Measurements from ENCODE around the gene MTHFR. TPM values are rescaled to one million over a fixed set of nuclear protein-coding genes. Genes with fewer than 3 reads are reported as not detected.
A peak's percentile ranks its signal among the peaks of the same experiment; 100 is the strongest.

The MTHFR gene
- total RNA-seq, 2 donors from 2014 or later, result 25.7 to 30.4 TPM

DNA sequence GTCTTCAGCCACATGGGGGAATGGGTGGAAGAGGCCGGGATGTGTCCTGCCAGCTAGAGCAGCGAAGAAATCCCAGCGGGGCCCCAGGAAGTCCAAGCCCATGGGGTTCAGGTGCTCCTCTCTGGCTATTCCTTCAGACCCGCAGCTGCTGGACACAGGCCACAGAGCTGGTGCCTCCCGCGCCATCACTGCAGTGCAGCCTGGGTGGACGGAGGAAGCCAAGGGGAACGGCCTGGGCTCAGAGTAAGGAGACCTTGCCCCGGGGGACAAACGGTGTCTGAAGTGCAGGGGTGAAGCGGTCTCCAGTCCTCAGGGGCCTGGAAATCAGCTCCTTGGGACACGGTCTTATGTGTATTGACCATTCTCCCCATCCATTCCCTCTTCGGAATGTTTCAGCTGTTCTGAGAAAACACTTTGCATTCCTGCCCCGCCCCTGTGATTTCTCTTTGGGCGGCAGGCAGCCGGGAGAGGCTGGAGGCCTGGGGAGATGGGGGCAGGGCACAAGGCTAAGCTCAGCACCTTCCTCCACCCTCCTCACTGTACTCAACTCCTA, 18.4 kb downstream of the MTHFR start:
- Mint-ChIP-seq H3K36me3 (no peaks in the 10 kb centered on the region), H3K27me3 (no peaks in the 10 kb centered on the region), H3K4me1 (ENCODE audit: low read depth in 2 of 2) (peaks cover 0 to 10% of the 10 kb centered on the region in 2 donors), H3K27ac (no peak overlapping the region), H3K4me3 (no peak overlapping the region), H3K9me3 (no peaks in the 10 kb centered on the region)
- DNase-seq (ENCODE audit: low spot score) (no peak), ATAC-seq (no peak)

DNA sequence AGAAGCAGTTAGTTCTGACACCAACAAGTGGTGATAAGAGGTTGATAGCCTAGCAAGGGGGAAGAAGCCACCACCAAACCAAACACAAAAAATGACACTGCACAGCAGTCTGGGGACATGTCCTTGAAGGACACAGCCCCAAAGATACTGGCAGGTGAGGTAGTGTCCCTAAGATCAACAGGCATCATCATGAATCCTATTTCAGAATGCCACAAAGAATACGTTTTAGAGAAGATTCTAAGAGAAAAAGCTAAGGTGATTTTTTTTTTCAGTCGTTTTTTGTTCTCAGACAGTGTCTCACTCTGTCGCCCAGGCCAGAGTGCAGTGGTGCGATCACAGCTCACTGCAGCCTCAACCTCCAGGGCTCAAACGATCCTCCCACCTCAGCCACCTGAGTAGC, 19.6 kb downstream of the MTHFR start:
- H3K27ac Mint-ChIP-seq, result no peak overlapping the region
- ATAC-seq, result no peak
- H3K27me3 Mint-ChIP-seq, result no peaks in the 10 kb centered on the region
- H3K4me1 Mint-ChIP-seq (ENCODE audit: low read depth in 2 of 2), result peaks cover 0 to 7% of the 10 kb centered on the region in 2 donors
- no peaks in the 10 kb centered on the region for H3K9me3 Mint-ChIP-seq
- DNase-seq (ENCODE audit: low spot score), result no peak
- H3K4me3 Mint-ChIP-seq, result no peak overlapping the region
- no peaks in the 10 kb centered on the region for H3K36me3 Mint-ChIP-seq

DNA sequence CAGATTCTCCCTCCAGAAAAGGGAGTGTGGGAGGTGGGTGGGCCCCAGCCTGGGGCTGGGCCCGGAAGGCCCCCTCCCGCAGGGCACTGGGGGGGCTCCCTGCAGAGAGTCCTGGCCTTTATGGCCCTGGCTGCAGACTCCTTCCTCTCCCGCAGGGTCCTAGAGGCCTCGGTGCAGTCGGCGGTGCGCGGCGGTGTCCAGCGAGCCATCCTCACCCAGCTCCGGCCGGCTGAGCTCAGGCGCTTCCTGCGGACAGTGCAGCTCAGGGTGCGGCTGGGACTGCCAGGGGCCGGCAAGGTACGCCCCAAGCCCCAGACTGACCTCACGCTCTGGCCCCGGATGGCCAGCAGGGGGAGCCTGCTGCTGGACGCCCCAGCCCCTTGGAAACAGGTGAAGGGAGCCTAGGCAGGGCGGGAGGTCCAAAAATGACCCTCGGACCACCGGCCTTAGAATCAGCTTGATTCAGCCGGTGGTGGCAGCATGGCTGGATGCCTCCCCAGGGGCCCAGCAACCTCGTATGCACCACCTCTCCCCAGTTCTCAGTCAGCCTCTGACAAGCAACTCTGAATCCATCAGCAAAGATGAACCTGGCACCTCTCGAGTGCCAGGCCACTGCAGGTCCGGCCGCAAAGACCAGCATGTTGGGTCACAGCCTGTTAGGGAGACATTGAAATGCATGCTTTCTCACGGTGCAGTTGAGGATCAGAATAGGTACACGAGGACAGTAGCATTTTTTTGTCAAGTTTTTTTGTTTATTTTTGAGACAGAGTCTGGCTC, 20.6 kb downstream of the MTHFR start:
- Mint-ChIP-seq H3K4me3 (peak overlapping the region; percentile 39), H3K36me3 (no peaks in the 10 kb centered on the region)

DNA sequence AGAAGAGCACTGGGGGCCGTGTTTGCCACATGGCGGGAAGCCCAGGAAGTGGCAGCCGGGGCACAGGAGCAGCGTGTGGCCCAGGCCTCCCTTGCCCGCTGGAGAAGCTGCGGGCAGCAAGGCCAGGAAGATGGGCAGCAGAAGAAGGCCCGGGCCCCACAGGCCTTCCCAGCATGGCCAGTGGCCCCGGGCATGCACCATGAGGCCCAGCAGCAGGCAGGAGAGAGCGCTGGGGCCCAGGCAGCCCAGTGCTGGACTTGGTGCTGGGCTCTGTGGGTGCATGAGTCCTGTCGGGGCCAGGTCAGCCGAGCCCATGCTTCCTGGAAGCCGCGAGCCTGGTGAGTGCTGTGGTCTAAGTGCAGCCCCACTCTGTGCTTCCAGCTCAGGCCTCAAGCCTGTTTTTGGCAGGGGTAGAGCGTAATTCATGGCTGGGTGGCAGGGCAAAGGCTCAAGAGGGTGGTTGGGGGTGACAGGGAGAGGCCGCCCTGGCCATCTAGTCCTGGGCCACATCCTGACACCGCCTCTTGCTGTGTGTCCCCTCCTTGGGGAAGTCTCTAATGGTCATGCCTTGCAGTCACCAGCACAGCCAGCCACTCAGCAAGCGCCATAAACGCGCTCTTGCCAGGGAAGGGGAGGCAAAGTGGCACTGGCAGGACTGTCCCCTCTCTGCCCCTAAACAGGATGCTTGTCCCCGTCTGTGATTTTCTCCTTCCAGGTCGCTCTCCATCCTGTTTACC, 21.3 kb downstream of the MTHFR start:
- ATAC-seq (peak in 1 of 2 donors; percentile 22), DNase-seq (ENCODE audit: low spot score) (no peak)
- no peak overlapping the region for H3K4me3 Mint-ChIP-seq
- peaks cover 4 to 10% of the 10 kb centered on the region in 2 donors for H3K4me1 Mint-ChIP-seq (ENCODE audit: low read depth in 2 of 2)
- no peaks in the 10 kb centered on the region for H3K27me3 Mint-ChIP-seq
- H3K36me3 Mint-ChIP-seq, result no peaks in the 10 kb centered on the region
- no peaks in the 10 kb centered on the region for H3K9me3 Mint-ChIP-seq
- peak overlapping the region in 1 of 2 donors; percentile 17 for H3K27ac Mint-ChIP-seq

More for the DNA sequence above, 20.6 kb downstream of the MTHFR start:
- ATAC-seq, result peak; percentile 79 to 85
- Mint-ChIP-seq H3K27ac (peak overlapping the region in 1 of 2 donors; percentile 17), H3K27me3 (no peaks in the 10 kb centered on the region), H3K4me1 (ENCODE audit: low read depth in 2 of 2) (peaks cover 4 to 10% of the 10 kb centered on the region in 2 donors), H3K9me3 (no peaks in the 10 kb centered on the region)
- no peak for DNase-seq (ENCODE audit: low spot score)

DNA sequence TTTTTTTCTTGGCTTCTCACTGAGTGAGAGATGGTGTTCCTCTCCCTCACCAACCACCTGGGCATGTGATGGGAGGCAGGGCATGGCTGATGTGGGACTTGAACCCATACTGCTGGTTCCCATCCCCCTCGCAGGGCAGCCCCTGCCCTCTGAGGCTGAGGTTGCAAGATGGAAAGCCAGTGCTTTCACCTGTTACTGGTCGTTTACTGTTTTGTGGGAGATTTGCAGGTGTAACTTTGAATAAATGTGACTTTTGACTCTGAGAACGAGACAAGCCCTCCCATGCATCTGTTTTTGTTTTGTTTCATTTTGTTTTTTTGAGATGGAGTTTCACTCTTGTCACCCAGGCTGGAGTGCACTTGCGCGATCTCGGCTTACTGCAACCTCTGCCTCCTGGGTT, 22.2 kb downstream of the MTHFR start:
- no peak overlapping the region for H3K4me3 Mint-ChIP-seq
- peaks cover 4 to 10% of the 10 kb centered on the region in 2 donors for H3K4me1 Mint-ChIP-seq (ENCODE audit: low read depth in 2 of 2)
- DNase-seq (ENCODE audit: low spot score) (no peak), ATAC-seq (no peak)
- no peaks in the 10 kb centered on the region for H3K36me3 Mint-ChIP-seq
- H3K9me3 Mint-ChIP-seq, result no peaks in the 10 kb centered on the region
- H3K27ac Mint-ChIP-seq, result no peak overlapping the region
- no peaks in the 10 kb centered on the region for H3K27me3 Mint-ChIP-seq

DNA sequence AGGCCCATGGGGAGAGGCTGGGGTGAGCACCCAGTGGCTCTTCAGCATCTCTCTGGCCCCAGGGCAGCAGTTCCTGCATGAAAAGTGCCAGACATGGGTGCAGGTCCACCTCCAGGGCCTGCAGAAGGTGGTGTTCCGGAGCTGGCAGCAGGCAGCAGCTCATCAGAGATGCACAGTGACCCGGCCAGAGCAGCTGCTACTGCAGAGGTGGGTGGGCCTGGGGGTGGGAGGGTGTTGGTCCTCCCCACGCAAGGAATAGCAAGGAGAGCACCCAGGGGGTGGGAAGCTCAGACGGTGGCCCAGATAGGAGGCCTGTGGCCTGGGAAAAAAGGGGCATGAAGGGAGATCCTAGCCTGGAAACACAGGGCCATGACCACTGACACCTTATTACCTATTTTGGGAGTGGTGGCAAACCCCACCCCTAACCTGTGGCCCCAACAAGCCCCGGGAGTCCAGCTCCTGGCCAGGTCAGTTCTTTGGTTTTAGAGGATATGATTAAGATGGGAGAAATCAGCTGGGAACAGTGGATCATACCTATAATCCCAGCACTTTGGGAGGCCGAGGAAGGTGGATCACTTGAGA, 23.5 kb downstream of the MTHFR start:
- H3K9me3 Mint-ChIP-seq, result no peaks in the 10 kb centered on the region
- no peaks in the 10 kb centered on the region for H3K36me3 Mint-ChIP-seq
- H3K4me1 Mint-ChIP-seq (ENCODE audit: low read depth in 2 of 2), result peaks cover 4 to 10% of the 10 kb centered on the region in 2 donors
- no peak for DNase-seq (ENCODE audit: low spot score)
- no peaks in the 10 kb centered on the region for H3K27me3 Mint-ChIP-seq
- H3K27ac Mint-ChIP-seq, result no peak overlapping the region
- H3K4me3 Mint-ChIP-seq, result no peak overlapping the region
- no peak for ATAC-seq

DNA sequence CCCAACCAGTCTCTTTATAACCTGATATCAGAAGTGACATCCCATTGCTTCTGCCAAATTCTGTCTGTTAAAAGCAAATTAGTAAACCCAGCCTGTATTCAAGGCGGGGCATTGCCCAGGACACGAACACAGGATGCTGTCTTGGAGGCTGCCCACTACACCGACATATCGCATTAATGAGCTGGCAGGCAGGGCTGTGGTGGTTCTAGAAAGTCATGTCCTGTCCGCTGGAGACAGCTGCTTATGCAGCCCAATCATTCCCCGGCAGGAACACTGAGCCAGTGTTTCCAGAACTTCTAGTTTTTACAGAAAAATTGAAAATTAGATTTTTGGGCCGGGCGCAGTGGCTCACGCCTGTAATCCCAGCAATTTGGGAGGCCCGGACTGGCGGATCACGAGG, 24.5 kb downstream of the MTHFR start:
- Mint-ChIP-seq H3K9me3 (no peaks in the 10 kb centered on the region), H3K27ac (no peak overlapping the region), H3K27me3 (no peaks in the 10 kb centered on the region), H3K4me3 (no peak overlapping the region), H3K36me3 (no peaks in the 10 kb centered on the region), H3K4me1 (ENCODE audit: low read depth in 2 of 2) (peaks cover 4 to 10% of the 10 kb centered on the region in 2 donors)
- DNase-seq (ENCODE audit: low spot score) (no peak), ATAC-seq (no peak)

DNA sequence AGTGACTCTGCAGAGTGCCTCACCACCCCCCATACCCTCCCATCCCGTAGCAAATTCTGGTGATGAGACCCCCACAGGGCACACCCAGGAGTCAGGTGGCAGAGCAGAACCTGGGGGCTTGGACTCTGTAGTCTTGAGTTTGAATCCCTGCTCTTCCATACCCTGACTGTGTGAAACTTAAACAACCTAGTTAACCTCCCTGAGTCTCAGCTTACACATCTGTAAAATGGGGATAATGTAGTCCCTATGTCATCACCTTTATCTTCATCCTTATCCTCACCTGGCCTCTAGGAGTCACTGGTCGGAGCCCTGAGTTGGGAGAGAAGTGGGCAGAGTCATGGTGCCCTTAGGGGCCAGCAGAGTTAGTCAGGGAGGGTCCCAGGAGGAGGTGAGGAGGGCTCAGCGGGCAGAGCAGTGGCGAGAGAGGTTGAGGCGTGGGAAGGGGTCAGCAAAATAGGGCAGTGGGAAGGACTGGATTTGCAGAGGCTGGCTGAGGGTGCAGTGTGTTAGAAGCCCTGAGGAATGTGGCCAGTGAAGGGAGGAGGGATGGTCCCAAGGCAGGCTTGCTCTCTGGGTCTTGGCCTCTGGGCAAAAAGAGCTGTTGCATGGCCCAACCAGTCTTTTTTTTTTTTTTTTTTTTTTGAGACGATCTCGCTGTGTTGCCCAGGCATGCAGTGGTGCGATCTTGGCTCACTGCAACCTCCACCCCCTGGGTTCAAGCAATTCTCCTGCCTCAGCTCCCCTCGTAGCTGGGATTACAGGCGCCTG, 25.2 kb downstream of the MTHFR start:
- DNase-seq (ENCODE audit: low spot score), result no peak

DNA sequence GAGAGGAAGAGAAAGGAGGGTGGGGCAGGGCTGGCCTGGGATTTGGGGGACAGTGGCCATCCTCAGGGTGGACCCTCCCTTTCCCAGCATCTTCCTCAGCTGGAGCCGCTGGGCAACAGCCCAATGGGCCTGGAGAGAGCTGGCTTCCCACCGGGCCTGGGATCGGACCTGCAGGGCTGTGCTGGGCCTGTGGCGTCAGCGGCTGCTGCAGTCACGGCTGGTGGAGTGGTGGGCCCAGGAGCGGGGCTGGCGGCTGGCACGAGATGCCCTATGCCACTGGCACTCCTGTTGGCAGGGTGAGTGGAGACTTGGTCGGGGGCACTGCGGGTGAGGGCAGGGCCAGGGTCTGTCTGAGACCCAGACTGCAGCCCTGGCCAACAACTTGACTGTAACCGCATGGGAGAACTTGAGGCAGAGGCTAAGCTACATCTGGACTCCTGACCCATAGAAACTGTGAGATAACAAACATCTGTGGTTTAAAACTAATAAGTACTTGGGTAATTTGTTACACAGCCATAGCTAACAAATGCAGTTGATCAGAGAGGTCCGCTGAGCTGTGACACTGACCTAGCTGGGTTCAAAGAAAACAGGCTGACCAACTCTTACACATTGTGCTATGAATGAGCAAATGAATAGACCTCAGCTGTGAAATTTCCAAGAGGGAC, 25.9 kb downstream of the MTHFR start:
- no peak overlapping the region for H3K4me3 Mint-ChIP-seq
- no peaks in the 10 kb centered on the region for H3K9me3 Mint-ChIP-seq
- ATAC-seq, result peak in 1 of 2 donors; percentile 13
- H3K27me3 Mint-ChIP-seq, result no peaks in the 10 kb centered on the region
- DNase-seq (ENCODE audit: low spot score), result no peak
- no peaks in the 10 kb centered on the region for H3K36me3 Mint-ChIP-seq
- H3K27ac Mint-ChIP-seq, result no peak overlapping the region
- peaks cover 3 to 4% of the 10 kb centered on the region in 2 donors for H3K4me1 Mint-ChIP-seq (ENCODE audit: low read depth in 2 of 2)

More for the DNA sequence above, 25.2 kb downstream of the MTHFR start:
- Mint-ChIP-seq H3K27me3 (no peaks in the 10 kb centered on the region), H3K4me3 (no peak overlapping the region), H3K27ac (no peak overlapping the region), H3K36me3 (no peaks in the 10 kb centered on the region), H3K9me3 (no peaks in the 10 kb centered on the region), H3K4me1 (ENCODE audit: low read depth in 2 of 2) (peaks cover 4 to 9% of the 10 kb centered on the region in 2 donors)
- ATAC-seq, result no peak

DNA sequence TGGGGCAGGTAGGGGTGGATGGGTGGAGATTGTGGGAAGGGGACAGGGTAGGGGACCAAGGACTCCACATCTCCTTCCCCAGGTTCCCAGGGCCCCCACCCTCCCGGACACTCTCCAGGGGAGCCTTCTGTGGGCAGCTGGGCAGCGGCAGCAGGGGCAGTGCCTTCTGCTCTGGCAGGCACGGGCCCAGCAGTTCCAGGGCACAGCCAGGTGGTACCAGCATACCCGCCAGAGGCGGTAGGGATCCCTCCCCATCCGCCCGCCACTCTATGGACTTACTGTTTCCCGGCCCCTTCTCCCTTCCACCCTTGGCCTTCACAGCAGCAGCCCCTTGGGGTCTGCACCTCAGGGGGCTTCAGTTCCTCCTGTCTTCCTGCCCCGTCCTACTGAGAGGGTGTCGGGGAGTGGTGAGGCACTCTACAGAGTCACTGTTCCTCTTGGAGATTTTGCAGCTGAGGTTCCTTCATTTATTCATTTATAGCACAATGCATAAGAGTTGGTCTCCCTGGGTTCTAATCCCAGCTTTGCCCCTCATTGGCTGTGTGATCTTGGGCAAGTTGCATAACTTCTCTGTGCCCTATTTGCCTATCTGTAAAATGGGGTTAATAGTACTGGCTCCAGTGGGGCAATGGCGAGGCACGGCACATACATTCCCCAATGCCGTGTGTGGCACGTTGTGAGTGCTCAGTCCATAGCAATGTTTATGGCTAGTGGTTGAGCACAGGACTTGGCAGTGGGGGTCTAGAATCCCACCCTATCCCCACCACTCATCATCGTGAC, 26.7 kb downstream of the MTHFR start:
- ATAC-seq, result no peak
- DNase-seq (ENCODE audit: low spot score), result no peak
- peaks cover 3 to 4% of the 10 kb centered on the region in 2 donors for H3K4me1 Mint-ChIP-seq (ENCODE audit: low read depth in 2 of 2)
- H3K27me3 Mint-ChIP-seq, result no peaks in the 10 kb centered on the region
- no peaks in the 10 kb centered on the region for H3K9me3 Mint-ChIP-seq
- H3K27ac Mint-ChIP-seq, result no peak overlapping the region
- H3K36me3 Mint-ChIP-seq, result no peaks in the 10 kb centered on the region
- H3K4me3 Mint-ChIP-seq, result no peak overlapping the region

DNA sequence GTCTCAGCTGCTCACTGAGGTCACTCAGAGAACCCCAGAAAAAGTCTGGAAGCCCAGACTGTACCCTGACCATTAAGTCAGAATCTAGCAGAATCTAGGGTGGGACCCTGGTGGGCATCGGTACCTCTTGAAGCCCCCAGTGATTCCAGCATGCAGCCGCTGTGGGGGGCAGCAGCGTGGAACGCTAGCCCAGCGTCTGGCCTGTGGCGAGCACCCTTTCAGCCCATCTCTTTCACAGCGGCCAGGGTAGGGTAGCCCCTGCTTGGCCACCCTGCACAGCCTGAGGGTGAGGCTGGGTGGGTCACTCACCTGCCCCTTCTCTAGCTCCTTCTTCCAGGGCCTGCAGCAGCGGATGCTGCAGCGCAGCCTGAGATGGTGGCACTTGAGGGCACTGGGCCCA, 27.4 kb downstream of the MTHFR start:
- H3K27me3 Mint-ChIP-seq, result no peaks in the 10 kb centered on the region
- H3K9me3 Mint-ChIP-seq, result no peaks in the 10 kb centered on the region
- DNase-seq (ENCODE audit: low spot score) (no peak), ATAC-seq (peak in 1 of 2 donors; percentile 33)
- H3K27ac Mint-ChIP-seq, result no peak overlapping the region
- no peaks in the 10 kb centered on the region for H3K36me3 Mint-ChIP-seq
- peaks cover 3 to 4% of the 10 kb centered on the region in 2 donors for H3K4me1 Mint-ChIP-seq (ENCODE audit: low read depth in 2 of 2)
- H3K4me3 Mint-ChIP-seq, result no peak overlapping the region

DNA sequence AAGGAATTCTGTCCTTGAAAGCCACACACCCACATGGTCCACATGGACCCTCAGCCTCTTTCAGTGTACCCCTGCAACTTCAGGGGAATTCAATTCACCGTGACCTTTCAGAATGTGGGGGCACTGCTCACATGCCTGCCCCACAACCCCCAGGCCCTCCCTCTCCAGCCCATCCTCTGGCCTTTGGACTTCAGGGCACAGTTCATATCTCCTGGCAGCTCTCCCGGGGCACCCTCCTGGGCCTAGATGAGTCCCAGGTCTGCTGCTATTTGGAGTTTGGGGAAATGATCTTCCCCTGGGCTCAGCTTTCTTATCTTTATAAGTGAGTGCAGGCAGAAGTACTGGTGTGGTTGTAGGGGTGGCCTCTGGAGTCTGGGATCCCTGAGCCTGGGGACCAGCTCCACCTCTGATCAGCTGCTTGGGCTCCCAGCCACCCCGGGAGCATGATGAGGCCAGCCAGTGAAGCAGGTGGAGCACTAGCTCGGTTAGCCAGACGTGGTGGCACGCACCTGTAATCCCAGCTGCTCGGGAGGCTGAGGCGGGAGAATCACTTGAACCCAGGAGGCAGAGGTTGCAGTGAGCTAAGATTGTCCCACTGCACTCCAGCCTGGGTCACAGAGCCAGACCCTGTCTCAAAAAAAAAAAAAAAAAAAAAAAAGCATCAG, 28.0 kb downstream of the MTHFR start:
- Mint-ChIP-seq H3K4me3 (no peak overlapping the region), H3K27ac (no peak overlapping the region), H3K27me3 (no peaks in the 10 kb centered on the region), H3K9me3 (no peaks in the 10 kb centered on the region), H3K36me3 (no peaks in the 10 kb centered on the region), H3K4me1 (ENCODE audit: low read depth in 2 of 2) (peaks cover 3 to 4% of the 10 kb centered on the region in 2 donors)
- DNase-seq (ENCODE audit: low spot score) (no peak), ATAC-seq (no peak)

All from natural killer cell treated with Interleukin-12 subunit alpha and Interleukin-12 subunit beta and Interleukin-15 and Interleukin-18, amount 100 ng/mL, for 72 hours (primary cell).